H1 (cell line): ENCODE results near the gene CCDC141. TPM values are rescaled to one million over a fixed set of nuclear protein-coding genes. Genes with fewer than 3 reads are reported as not detected.

Source experiments
- CTCF ChIA-PET: fragments of 300-600 bp; sonication (Branson Sonifier 250); formaldehyde crosslinking; loops from one replicate; lab custom pipeline; 2021; ENCODE audit not compliant: partially characterized antibody; lab: Charles Lee
- POLR2A ChIA-PET: fragments of 300-600 bp; sonication (Branson Sonifier 250); formaldehyde crosslinking; loops from one replicate; lab custom pipeline; 2021; ENCODE audit warnings: inconsistent platforms; ENCODE audit not compliant: partially characterized antibody; lab: Charles Lee
- DNase-seq, 2 experiments: peaks; one replicate each; pipeline versions ENCODE4 v3.0.0 to v3.0.0-alpha.2; 2010 to 2022; ENCODE audit warnings: low spot score in 2 of 2, low read depth in 1 of 2, mixed read lengths in 1 of 2
- FAIRE-seq: peaks from 2 replicates; lab custom pipeline; 2011; peaks lifted over from hg19 to GRCh38; lab: Jason Lieb, UNC
- H2AFZ ChIP-seq: 2 replicates; pipeline ENCODE4 v1.8.1; 2012; ENCODE audit warnings: low read length, inconsistent platforms
- H2AK5ac ChIP-seq: 2 replicates; pipeline ENCODE4 v1.6.1; 2013; ENCODE audit warnings: low read depth, low read length
- H2BK120ac ChIP-seq: replicated peaks from 2 replicates; pipeline ENCODE3; 2013; ENCODE audit warnings: low read depth, low read length, inconsistent platforms
- H2BK12ac ChIP-seq: 2 replicates; pipeline ENCODE4 v1.6.1; 2013; ENCODE audit warnings: low read depth, low read length
- H2BK15ac ChIP-seq: 2 replicates; pipeline ENCODE4 v1.6.1; 2013; ENCODE audit warnings: low read length
- H2BK20ac ChIP-seq: 2 replicates; pipeline ENCODE4 v1.6.1; 2013; ENCODE audit warnings: low read length
- H2BK5ac ChIP-seq: 2 replicates; pipeline ENCODE4 v1.6.1; 2013; ENCODE audit warnings: low read depth, low read length
- H3K14ac ChIP-seq: 2 replicates; pipeline ENCODE4 v1.6.1; 2013; ENCODE audit warnings: inconsistent platforms; ENCODE audit not compliant: insufficient read length
- H3K18ac ChIP-seq: 2 replicates; pipeline ENCODE4 v1.6.1; 2013; ENCODE audit warnings: low read length; ENCODE audit errors: extremely low read depth
- H3K23ac ChIP-seq: 2 replicates; pipeline ENCODE4 v1.6.1; 2013; ENCODE audit warnings: inconsistent platforms; ENCODE audit not compliant: insufficient read length
- H3K23me2 ChIP-seq: 2 replicates; pipeline ENCODE4 v1.6.1; 2013; ENCODE audit warnings: low read depth, low read length
- H3K27ac ChIP-seq: 2 replicates; pipeline ENCODE4 v1.6.1; 2011; ENCODE audit warnings: low read depth, low read length, inconsistent platforms
- H3K27me3 ChIP-seq, 4 experiments: replicated peaks in 1 of 4; 1 replicate in 1 of 4; 2 replicates in 3 of 4; pipeline versions ENCODE4 v1.6.1 to v1.8.1; 2011 to 2013; ENCODE audit warnings: low read length in 3 of 4, mild to moderate bottlenecking in 3 of 4, inconsistent platforms in 2 of 4, mixed read lengths in 2 of 4, moderate library complexity in 1 of 4; ENCODE audit not compliant: control insufficient read depth in 3 of 4, insufficient read depth in 3 of 4; ENCODE audit errors: extremely low read depth in 1 of 4
- H3K36me3 ChIP-seq, 4 experiments: 2 replicates each; pipeline versions ENCODE4 v1.6.1 to v1.8.1; 2011 to 2013; ENCODE audit warnings: mild to moderate bottlenecking in 4 of 4, low read length in 3 of 4, moderate library complexity in 2 of 4, control low read depth in 1 of 4, inconsistent platforms in 1 of 4; ENCODE audit not compliant: insufficient read depth in 4 of 4, control insufficient read depth in 2 of 4
- H3K4ac ChIP-seq: replicated peaks from 2 replicates; pipeline ENCODE3; 2013; ENCODE audit warnings: low read length, low read depth, mixed read lengths, inconsistent platforms; ENCODE audit not compliant: insufficient read length
- H3K4me1 ChIP-seq, 4 experiments: replicated peaks in 1 of 4; 1 replicate in 1 of 4; 2 replicates in 3 of 4; pipeline versions ENCODE4 v1.6.1 to v1.8.1; 2011 to 2013; ENCODE audit warnings: low read length in 3 of 4, inconsistent platforms in 2 of 4, mixed read lengths in 1 of 4; ENCODE audit not compliant: insufficient read depth in 4 of 4, control insufficient read depth in 3 of 4
- H3K4me2 ChIP-seq, 2 experiments: 2 replicates each; pipeline versions ENCODE4 v1.6.1 to v1.8.1; 2011 to 2013; ENCODE audit warnings: low read depth in 2 of 2, low read length in 2 of 2, control low read depth in 1 of 2, inconsistent platforms in 1 of 2, mild to moderate bottlenecking in 1 of 2; ENCODE audit not compliant: insufficient read depth in 1 of 2
- H3K4me3 ChIP-seq, 4 experiments: fragments of 200-600, 300-600 bp in 1 of 4; sonication (generic), shearing (Covaris generic), sonication (Bioruptor Twin) in 1 of 4; 2 replicates each; pipeline versions ENCODE4 v1.5.1 to v1.8.1; 2011 to 2016; ENCODE audit warnings: low read length in 4 of 4, low read depth in 3 of 4, control low read depth in 2 of 4, inconsistent platforms in 2 of 4, mild to moderate bottlenecking in 2 of 4, mixed read lengths in 1 of 4, moderate library complexity in 1 of 4; ENCODE audit not compliant: insufficient read depth in 2 of 4; ENCODE audit errors: extremely low read depth in 1 of 4
- H3K56ac ChIP-seq: replicated peaks from 2 replicates; pipeline ENCODE3; 2013; ENCODE audit warnings: low read depth, mild to moderate bottlenecking, mixed read lengths, low read length, inconsistent platforms; ENCODE audit not compliant: insufficient read length
- H3K79me1 ChIP-seq: 2 replicates; pipeline ENCODE4 v1.6.1; 2013; ENCODE audit warnings: low read depth, low read length, control low read depth
- H3K79me2 ChIP-seq, 2 experiments: 2 replicates each; pipeline versions ENCODE4 v1.6.1 to v1.8.1; 2012 to 2013; ENCODE audit warnings: low read length in 2 of 2, mild to moderate bottlenecking in 2 of 2, inconsistent platforms in 1 of 2; ENCODE audit not compliant: insufficient read depth in 2 of 2, control insufficient read depth in 1 of 2
- H3K9ac ChIP-seq, 4 experiments: replicated peaks in 1 of 4; 1 replicate in 1 of 4; 2 replicates in 3 of 4; pipeline versions ENCODE4 v1.6.1 to v1.8.1; 2011 to 2013; ENCODE audit warnings: low read depth in 3 of 4, low read length in 3 of 4, control low read depth in 2 of 4, mild to moderate bottlenecking in 2 of 4, moderate library complexity in 2 of 4, inconsistent platforms in 1 of 4; ENCODE audit errors: extremely low read depth in 1 of 4
- H3K9me3 ChIP-seq, 2 experiments: 2 replicates each; pipeline versions ENCODE4 v1.6.1 to v1.8.1; 2012 to 2013; ENCODE audit warnings: mild to moderate bottlenecking in 2 of 2, moderate library complexity in 2 of 2, control low read depth in 1 of 2, inconsistent platforms in 1 of 2, low read depth in 1 of 2, low read length in 1 of 2, mixed read lengths in 1 of 2; ENCODE audit not compliant: insufficient read depth in 2 of 2
- H4K20me1 ChIP-seq, 2 experiments: replicated peaks in 1 of 2; 2 replicates each; pipeline versions ENCODE3 to v1.8.1; 2011 to 2013; ENCODE audit warnings: inconsistent platforms in 2 of 2, low read length in 2 of 2, mild to moderate bottlenecking in 1 of 2; ENCODE audit not compliant: insufficient read depth in 2 of 2, control insufficient read depth in 1 of 2
- H4K5ac ChIP-seq: 2 replicates; pipeline ENCODE4 v1.6.1; 2013; ENCODE audit warnings: low read length, low read depth, mixed read lengths, inconsistent platforms; ENCODE audit not compliant: insufficient read length
- H4K8ac ChIP-seq: 2 replicates; pipeline ENCODE4 v1.8.0; 2013; ENCODE audit warnings: mild to moderate bottlenecking, moderate library complexity, low read length, inconsistent platforms; ENCODE audit not compliant: insufficient read depth; ENCODE audit errors: extremely low read depth
- H4K91ac ChIP-seq: replicated peaks from 2 replicates; pipeline ENCODE3; 2013; ENCODE audit warnings: low read length, mixed read lengths, inconsistent platforms; ENCODE audit not compliant: insufficient read length
- FOSL1 ChIP-seq: IDR thresholded peaks from 2 replicates; pipeline ENCODE4 v1.6.1; 2011; ENCODE audit warnings: mild to moderate bottlenecking, low read depth, low read length, moderate library complexity; ENCODE audit not compliant: insufficient read depth
- MAFK ChIP-seq: IDR thresholded peaks from 2 replicates; pipeline ENCODE4 v1.6.1; 2012; ENCODE audit warnings: low read depth, mild to moderate bottlenecking, improper control_type of control experiment, low read length
- PHF8 ChIP-seq: fragments of 200-600 bp; sonication (generic); conservative IDR thresholded peaks from 2 replicates; pipeline ENCODE4 v1.7.1; 2012; ENCODE audit warnings: low read depth, mild to moderate bottlenecking, inconsistent platforms, low read length, moderate library complexity
- POLR2A ChIP-seq, 2 experiments: IDR thresholded peaks; 1 replicate in 1 of 2; 2 replicates in 1 of 2; pipeline ENCODE4 v1.6.1; 2011; ENCODE audit warnings: low read depth in 2 of 2, low read length in 2 of 2, mild to moderate bottlenecking in 2 of 2; ENCODE audit errors: control extremely low read depth in 1 of 2
- POLR2AphosphoS5 ChIP-seq: IDR thresholded peaks from 2 replicates; pipeline ENCODE4 v1.6.1; 2011; ENCODE audit warnings: low read depth, low read length
- POU5F1 ChIP-seq: IDR thresholded peaks from 2 replicates; pipeline ENCODE4 v1.6.1; 2011; ENCODE audit warnings: low read depth, mild to moderate bottlenecking, low read length, moderate library complexity
- RNF2 ChIP-seq: fragments of 200-900, 300-1000 bp; sonication (generic); IDR thresholded peaks from 2 replicates; pipeline ENCODE4 v1.7.1; 2016; ENCODE audit warnings: borderline replicate concordance, low read depth, mild to moderate bottlenecking, antibody characterized with exemption, low read length; ENCODE audit not compliant: poor library complexity, severe bottlenecking; ENCODE audit errors: missing control alignments
- TAF7 ChIP-seq: optimal IDR thresholded peaks from 2 replicates; pipeline ENCODE3; 2011; ENCODE audit warnings: low read depth, mild to moderate bottlenecking, inconsistent platforms, low read length, moderate library complexity, borderline replicate concordance
- YY1 ChIP-seq: IDR thresholded peaks from 2 replicates; pipeline ENCODE4 v1.6.1; 2011; ENCODE audit warnings: low read depth, mild to moderate bottlenecking, low read length
- WGBS, 2 experiments: shearing (Covaris generic) in 1 of 2; methylation state at CpG; one replicate each; pipeline versions ENCODE4 v1.1.6 to v1.1.7; 2013 to 2015; ENCODE audit warnings: low lambda C conversion rate in 2 of 2, mixed read lengths in 2 of 2, inconsistent platforms in 1 of 2, low coverage in 1 of 2, missing lambda C conversion rate in 1 of 2; ENCODE audit not compliant: insufficient replicate concordance in 2 of 2, insufficient coverage in 1 of 2, insufficient read length in 1 of 2; ENCODE audit errors: extremely low coverage in 1 of 2, missing lambda C conversion rate in 1 of 2; 5-methylcytosine and 5-hydroxymethylcytosine counted together
- polyA plus RNA-seq, 7 experiments: library from polyadenylated mRNA; depleted of rRNA in 3 of 7; stranded (reverse) in 5 of 7; unstranded in 2 of 7; fragments of >200 nt in 5 of 7; fragments of 200-250 nt in 2 of 7; gene quantifications; 1 replicate in 5 of 7; 2 replicates in 1 of 7; 4 replicates in 1 of 7; pipeline versions ENCODE4 v1.2.1 to v1.2.3, GENCODE V29; 2011 to 2013; ENCODE audit warnings: missing spikeins in 2 of 7, mixed read lengths in 2 of 7
- total RNA-seq: library from RNA; stranded (reverse); fragmentation: NEBNext Ultra II Directional; extraction: Animal tissue kit (Norgen Biotek cat#: 25700); gene quantifications from 2 replicates; pipeline ENCODE4 v1.2.1, GENCODE V29; 2021

The CCDC141 gene
- total and polyA plus RNA-seq, 2 of the 8 experiments (the other 6 are each of a cell fraction or from before 2014, with no cell fraction given), result 0.56 to 21.6 TPM

DNA sequence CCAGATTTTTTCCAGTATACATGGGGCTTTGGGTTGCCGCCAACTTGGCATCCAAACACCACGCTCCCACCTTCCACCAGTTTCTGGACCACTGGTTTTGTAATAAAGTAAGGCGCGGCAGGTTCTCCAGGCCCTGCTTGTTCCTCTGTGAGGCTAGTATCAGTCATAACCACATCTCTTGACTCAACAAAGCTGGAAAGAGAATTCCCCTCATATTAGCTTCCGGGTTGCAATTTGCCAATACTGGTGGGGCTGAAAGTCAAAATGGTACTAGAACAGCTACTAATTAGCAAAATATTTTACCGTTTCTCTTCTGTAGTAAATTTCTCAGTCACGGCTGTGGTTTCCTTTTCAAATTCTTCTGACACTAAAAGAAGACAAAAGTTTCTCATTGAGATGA is 267.7 kb downstream of the CCDC141 start:
- Histone ChIP-seq H3K36me3 (no peaks in the 10 kb centered on the region; a peak in 2 of 8 replicates), H2BK20ac (no peak overlapping the region), H3K4me2 (no peak overlapping the region), H4K91ac (no peak overlapping the region), H4K8ac (no peak overlapping the region), H3K79me1 (no peaks in the 10 kb centered on the region), H2AK5ac (no peak overlapping the region), H3K27ac (no peak overlapping the region), H3K56ac (no peak overlapping the region), H3K23me2 (no peaks in the 10 kb centered on the region)
- CTCF ChIA-PET, result interaction anchor here (1.0 kb wide), 1 partner anchor 629 kb away, joined by 3 read pairs; no protein-coding TSS in a partner anchor
- WGBS, 2 experiments, result 94% methylated on average over 7 of the region's 7 CpGs; no CpG with 5 or more reads in 1 of the 2 experiments
- TF ChIP-seq MAFK, result no peak
- no peak for TF ChIP-seq TAF7
- TF ChIP-seq YY1, result no peak
- no peak for TF ChIP-seq POU5F1
- TF ChIP-seq POLR2A (IDR thresholded peaks at IDR 0.05; ENCODE audit: control extremely low read depth in 1 of 2, low read depth in 2 of 2, low read length in 2 of 2), result no peak
- no peak for TF ChIP-seq POLR2AphosphoS5
- no peak for TF ChIP-seq PHF8
- no peak for TF ChIP-seq FOSL1
- no peak for TF ChIP-seq RNF2
- TF ChIP-seq, all 59 proteins: peak for 0
- Histone ChIP-seq H2BK12ac (no peak overlapping the region), H3K9me3 (no peaks in the 10 kb centered on the region), H2AFZ (no peak overlapping the region), H3K18ac (no peak overlapping the region), H4K20me1 (no peaks in the 10 kb centered on the region), H2BK5ac (no peak overlapping the region), H4K5ac (no peak overlapping the region), H2BK120ac (no peak overlapping the region), H3K4ac (no peak overlapping the region), H3K4me3 (no peak overlapping the region), H2BK15ac (no peak overlapping the region), H3K14ac (no peak overlapping the region), H3K23ac (no peak overlapping the region), H3K4me1 (no peaks in the 10 kb centered on the region), H3K79me2 (no peaks in the 10 kb centered on the region), H3K27me3 (no peaks in the 10 kb centered on the region), H3K9ac (no peak overlapping the region)
- POLR2A ChIA-PET, result no interaction called here
- no peak for FAIRE-seq
- no peak for DNase-seq
